Measurements from ENCODE around the gene ITPKC. TPM values are rescaled to one million over a fixed set of nuclear protein-coding genes. Genes with fewer than 3 reads are reported as not detected.

The ITPKC gene
- polyA plus RNA-seq, 1 of the 3 experiments (the other 2 are of a cell fraction), result 6.3 TPM

GRCh38 chr19:40776364-40776763 lies 59.5 kb downstream of the ITPKC start:
- no peak for TF ChIP-seq GABPA (IDR thresholded peaks at IDR 0.05; ENCODE audit: low read depth)
- TF ChIP-seq, protein P1, sequence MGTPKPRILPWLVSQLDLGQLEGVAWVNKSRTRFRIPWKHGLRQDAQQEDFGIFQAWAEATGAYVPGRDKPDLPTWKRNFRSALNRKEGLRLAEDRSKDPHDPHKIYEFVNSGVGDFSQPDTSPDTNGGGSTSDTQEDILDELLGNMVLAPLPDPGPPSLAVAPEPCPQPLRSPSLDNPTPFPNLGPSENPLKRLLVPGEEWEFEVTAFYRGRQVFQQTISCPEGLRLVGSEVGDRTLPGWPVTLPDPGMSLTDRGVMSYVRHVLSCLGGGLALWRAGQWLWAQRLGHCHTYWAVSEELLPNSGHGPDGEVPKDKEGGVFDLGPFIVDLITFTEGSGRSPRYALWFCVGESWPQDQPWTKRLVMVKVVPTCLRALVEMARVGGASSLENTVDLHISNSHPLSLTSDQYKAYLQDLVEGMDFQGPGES (IDR thresholded peaks at IDR 0.05; ENCODE audit: low read depth, low read length), result no peak
- no peak for TF ChIP-seq CTCF (IDR thresholded peaks at IDR 0.05)
- TF ChIP-seq CHD2 (IDR thresholded peaks at IDR 0.05; ENCODE audit: low read length, partially characterized antibody), result no peak
- TF ChIP-seq MEF2A (IDR thresholded peaks at IDR 0.05; ENCODE audit: borderline replicate concordance, low read depth), result no peak
- no peak for TF ChIP-seq RFX5 (IDR thresholded peaks at IDR 0.05; ENCODE audit: low read length)
- POLR2A ChIA-PET, result interaction anchor here (1.5 to 3.3 kb wide), 3 partner anchors 18 to 113 kb away, joined by 4 to 31 read pairs (median 7); partner anchors contain the start of gene EGLN2
- Histone ChIP-seq H3K27me3 (ENCODE audit: insufficient read depth) (no peaks in the 10 kb centered on the region), H3K4me2 (no peak overlapping the region), H4K20me1 (ENCODE audit: insufficient read depth) (no peaks in the 10 kb centered on the region), H3K9me3 (no peaks in the 10 kb centered on the region), H3K9me2 (no peaks in the 10 kb centered on the region), H3K79me2 (ENCODE audit: insufficient read depth) (peaks cover 15% of the 10 kb centered on the region; the same call in 1 of the 2 replicates), H2AFZ (ENCODE audit: low read depth) (no peak overlapping the region), H3K27ac (ENCODE audit: low read depth in 2 of 2, low read length in 1 of 2) (no peak overlapping the region; a peak in 1 of 4 replicates), H3K36me3 (replicated peaks in 1 of 2; ENCODE audit: control insufficient read depth in 1 of 2, insufficient read depth in 2 of 2, low read length in 1 of 2) (no peaks in the 10 kb centered on the region), H3F3A (replicated peaks; ENCODE audit: insufficient read depth) (peaks cover 13% of the 10 kb centered on the region), H3K4me1 (ENCODE audit: control insufficient read depth in 1 of 2, insufficient read depth in 2 of 2, low read depth in 1 of 2, low read length in 1 of 2) (peaks cover 6 to 9% of the 10 kb centered on the region in 2 experiments; a peak in 2 of 4 replicates), H3K9ac (no peak overlapping the region), H3K4me3 (ENCODE audit: low read depth in 2 of 2, low read length in 1 of 2) (no peak overlapping the region)
- CTCF ChIA-PET, result interaction anchor here (1.6 kb wide), 2 partner anchors 18 to 30 kb away, joined by 3 to 5 read pairs; no protein-coding TSS in a partner anchor
- DNase-seq, result no peak
- WGBS (ENCODE audit: low lambda C conversion rate), result 77% methylated on average over 7 of the region's 7 CpGs

GRCh38 chr19:40776932-40777644 lies 60.2 kb downstream of the ITPKC start:
- Histone ChIP-seq H3K79me2 (ENCODE audit: insufficient read depth) (peaks cover 15% of the 10 kb centered on the region; the same call in 1 of the 2 replicates), H3K27ac (ENCODE audit: low read depth in 2 of 2, low read length in 1 of 2) (peak overlapping the region; percentile 97 to 99), H4K20me1 (ENCODE audit: insufficient read depth) (no peaks in the 10 kb centered on the region), H3K9me2 (no peaks in the 10 kb centered on the region), H3K36me3 (replicated peaks in 1 of 2; ENCODE audit: control insufficient read depth in 1 of 2, insufficient read depth in 2 of 2, low read length in 1 of 2) (no peaks in the 10 kb centered on the region), H3K4me3 (ENCODE audit: low read depth in 2 of 2, low read length in 1 of 2) (peak overlapping the region; percentile 61 to 67), H3K4me2 (peak overlapping the region; percentile 80), H3K9me3 (no peaks in the 10 kb centered on the region), H3K9ac (peak overlapping the region; percentile 81), H3K4me1 (ENCODE audit: control insufficient read depth in 1 of 2, insufficient read depth in 2 of 2, low read depth in 1 of 2, low read length in 1 of 2) (peaks cover 6 to 9% of the 10 kb centered on the region in 2 experiments; a peak in 2 of 4 replicates), H2AFZ (ENCODE audit: low read depth) (peak overlapping the region; percentile 80), H3K27me3 (ENCODE audit: insufficient read depth) (no peaks in the 10 kb centered on the region), H3F3A (replicated peaks; ENCODE audit: insufficient read depth) (peaks cover 13% of the 10 kb centered on the region)
- POLR2A ChIA-PET, result interaction anchor here (0.8 to 3.3 kb wide), 9 partner anchors 9 to 114 kb away, joined by 3 to 31 read pairs (median 7); partner anchors contain the start of genes ACTMAP, COQ8B, EGLN2 and ITPKC
- 15% methylated on average over 13 of the region's 13 CpGs for WGBS (ENCODE audit: low lambda C conversion rate)
- CTCF ChIA-PET, result interaction anchor here (0.9 to 2.4 kb wide), 7 partner anchors 17 to 114 kb away, joined by 3 to 20 read pairs (median 3); partner anchors contain the start of genes COQ8B, EGLN2 and ITPKC
- TF ChIP-seq MAX (IDR thresholded peaks at IDR 0.05; ENCODE audit: low read depth), result no peak
- no peak for TF ChIP-seq USF1 (IDR thresholded peaks at IDR 0.05; ENCODE audit: borderline replicate concordance, low read depth)
- no peak for TF ChIP-seq SMC3 (IDR thresholded peaks at IDR 0.05; ENCODE audit: low read depth, low read length)
- 0 out of 2 replicates have a peak, but pooled peaks have one; percentile 8 for TF ChIP-seq SIN3A (IDR thresholded peaks at IDR 0.05; ENCODE audit: borderline replicate concordance, low read depth, low read length)
- no peak for TF ChIP-seq YY1 (IDR thresholded peaks at IDR 0.05; ENCODE audit: low read depth)
- TF ChIP-seq FOSL2 (IDR thresholded peaks at IDR 0.05; ENCODE audit: borderline replicate concordance, low read depth), result no peak
- TF ChIP-seq NRF1 (IDR thresholded peaks at IDR 0.05; ENCODE audit: low read depth, low read length), result no peak
- peak; percentile 99 for TF ChIP-seq RFX5 (IDR thresholded peaks at IDR 0.05; ENCODE audit: low read length)
- TF ChIP-seq USF2 (IDR thresholded peaks at IDR 0.05; ENCODE audit: borderline replicate concordance, low read depth, low read length), result no peak
- no peak for TF ChIP-seq FOXJ3 (CRISPR knock-in tag; IDR thresholded peaks at IDR 0.05)
- DNase-seq, result peak; percentile 82

Data from SK-N-SH (cell line).